Measurements from ENCODE around the gene CLDN3.
"Not testable (repeated sequence)": the region's sequence is repeated elsewhere in the genome, so short reads cannot be mapped to it uniquely, and the experiment has no call there.

- TF ChIP-seq CTCF, POLR2A (IDR thresholded peaks at IDR 0.05): not testable (repeated sequence)
These were observed 26.6 kb upstream of the CLDN3 start for GRCh38 chr7:73796656-73797055.

Data from heart left ventricle (tissue), 13 donors.